ENCODE data around the gene FOXP2.
A peak's percentile ranks its signal among the peaks of the same experiment; 100 is the strongest.
"Not testable (repeated sequence)": the region's sequence is repeated elsewhere in the genome, so short reads cannot be mapped to it uniquely, and the experiment has no call there.

FOXP2 gene

DNA sequence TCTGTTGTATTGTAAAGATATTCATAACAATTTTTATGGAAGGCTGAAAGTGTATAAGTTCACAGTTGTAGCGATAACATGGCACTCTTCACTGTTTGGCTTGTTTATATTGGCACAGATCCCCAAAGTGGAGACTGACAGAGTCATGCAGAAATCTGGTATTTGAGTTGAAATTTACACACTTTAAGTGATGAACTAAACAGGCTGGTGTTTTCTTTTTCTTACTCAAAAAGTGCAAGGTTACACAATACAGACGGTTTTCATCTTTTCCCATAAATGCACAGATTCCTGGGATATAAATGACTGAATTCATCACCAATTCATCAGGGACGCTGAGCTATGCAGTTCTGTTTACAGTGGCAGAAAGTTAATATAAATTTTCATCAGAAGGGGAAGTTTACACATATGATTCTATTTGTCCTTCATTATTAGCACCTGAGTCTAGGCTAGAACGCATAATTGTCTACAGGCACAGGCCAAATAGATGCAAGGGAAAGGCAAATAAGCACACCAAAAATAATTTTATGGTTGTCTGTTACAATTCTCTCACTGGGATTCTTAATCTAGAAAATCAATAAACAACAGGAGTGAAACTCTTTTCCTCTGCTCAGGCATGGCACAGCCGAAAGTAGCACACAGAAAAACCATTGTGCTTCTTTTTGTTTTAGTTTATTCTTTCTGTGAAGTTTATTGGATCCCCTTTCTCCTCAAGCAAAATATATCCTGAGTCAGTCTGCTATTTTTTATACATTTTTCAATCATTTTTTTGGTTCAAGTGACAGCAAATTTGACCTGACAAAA, 88.0 kb downstream of the FOXP2 start:
- DNase-seq (ENCODE audit: low read depth, low spot score), result peak; percentile 49

DNA sequence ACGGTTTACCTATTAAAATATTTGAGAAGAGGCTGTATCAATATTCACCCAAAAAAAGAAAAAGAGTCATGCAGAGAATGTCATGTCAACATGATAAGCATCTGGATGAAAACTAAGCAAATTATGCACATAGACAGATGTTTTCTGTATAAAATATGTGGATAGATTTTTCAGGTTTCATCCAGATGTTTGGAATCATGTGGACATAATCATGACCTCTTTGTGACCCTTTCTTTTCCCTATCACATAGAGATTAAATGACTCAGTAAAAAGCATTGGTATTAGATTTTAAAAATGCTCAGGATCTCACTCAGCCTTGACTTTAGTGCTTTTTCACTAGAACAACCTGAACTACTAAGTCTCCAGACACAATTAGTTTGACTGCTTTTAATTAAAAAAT, 90.0 kb downstream of the FOXP2 start:
- no peak for DNase-seq (ENCODE audit: low read depth, low spot score)

DNA sequence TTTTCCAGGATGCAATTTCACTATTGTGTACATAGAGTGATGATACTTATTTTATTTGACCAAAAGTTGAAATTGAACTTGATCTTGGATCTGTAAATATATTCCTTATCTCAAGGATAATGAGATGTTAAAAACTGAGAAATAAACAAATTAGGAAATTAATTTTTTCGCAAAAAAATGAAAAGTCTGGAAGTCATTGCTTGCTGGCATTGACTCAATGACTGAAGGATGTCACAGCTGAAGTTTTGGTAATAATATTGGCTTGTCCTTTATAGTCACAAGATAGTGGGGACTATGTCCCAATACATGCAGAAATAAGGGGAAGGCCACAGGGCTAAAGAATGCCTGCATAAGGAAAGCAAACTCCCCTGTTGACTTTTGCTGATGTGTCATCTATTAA, 92.8 kb downstream of the FOXP2 start:
- DNase-seq (ENCODE audit: low read depth, low spot score), result no peak

DNA sequence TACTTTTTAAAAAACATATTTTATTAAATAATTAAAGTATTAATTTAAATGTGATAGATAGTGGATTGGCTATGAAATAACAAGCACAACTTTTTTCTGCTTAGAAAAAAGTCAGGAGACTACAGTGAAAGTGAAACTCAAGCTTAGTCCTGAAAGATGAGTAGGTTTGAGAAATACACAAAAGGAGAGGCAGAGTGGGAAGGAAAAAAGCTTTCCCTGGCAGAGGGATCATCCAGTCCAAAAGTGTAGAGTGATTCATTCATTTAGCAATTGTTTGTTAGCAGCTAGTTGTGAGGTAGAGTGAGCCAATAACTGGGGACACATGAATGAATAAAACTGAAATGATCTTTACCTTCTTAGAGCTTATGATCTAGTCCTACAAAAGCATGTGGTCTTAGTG, 93.5 kb downstream of the FOXP2 start:
- peak; percentile 15 for DNase-seq (ENCODE audit: low read depth, low spot score)

DNA sequence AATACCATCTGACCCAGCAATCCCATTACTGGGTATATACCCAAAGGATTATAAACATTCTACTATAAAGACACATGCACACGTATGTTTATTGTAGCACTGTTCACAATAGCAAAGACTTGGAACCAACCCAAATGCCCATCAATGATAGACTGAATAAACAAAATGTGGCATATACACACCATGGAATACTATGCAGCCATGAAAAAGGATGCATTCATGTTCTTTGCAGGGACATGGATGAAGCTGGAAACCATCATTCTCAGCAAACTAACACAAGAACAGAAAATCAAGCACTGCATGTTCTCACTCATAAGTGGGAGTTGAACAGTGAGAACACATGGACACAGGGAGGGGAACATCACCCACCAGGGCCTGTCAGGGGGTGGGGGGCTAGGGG, 96.2 kb downstream of the FOXP2 start:
- DNase-seq (ENCODE audit: low read depth, low spot score), result not testable (repeated sequence)

DNA sequence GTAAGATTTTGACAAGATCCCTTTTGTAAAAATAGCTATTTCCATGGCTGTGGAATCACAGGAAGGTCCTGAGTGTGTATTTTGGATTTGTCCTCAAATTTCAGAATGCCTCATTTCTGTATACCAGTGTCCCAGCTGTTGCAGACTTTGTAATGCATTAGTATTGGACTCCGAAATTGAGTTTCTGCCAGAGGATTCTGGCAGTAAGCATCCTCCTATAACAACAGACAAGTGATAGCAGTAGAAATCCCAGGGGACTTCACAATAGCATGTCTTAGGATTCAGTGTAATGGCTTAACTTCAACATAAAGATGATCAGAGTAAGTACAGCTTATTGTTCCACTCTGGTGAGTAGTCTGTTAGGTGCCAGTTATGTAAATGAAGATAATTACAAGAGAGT, 104.6 kb downstream of the FOXP2 start:
- DNase-seq (ENCODE audit: low read depth, low spot score), result peak; percentile 2

DNA sequence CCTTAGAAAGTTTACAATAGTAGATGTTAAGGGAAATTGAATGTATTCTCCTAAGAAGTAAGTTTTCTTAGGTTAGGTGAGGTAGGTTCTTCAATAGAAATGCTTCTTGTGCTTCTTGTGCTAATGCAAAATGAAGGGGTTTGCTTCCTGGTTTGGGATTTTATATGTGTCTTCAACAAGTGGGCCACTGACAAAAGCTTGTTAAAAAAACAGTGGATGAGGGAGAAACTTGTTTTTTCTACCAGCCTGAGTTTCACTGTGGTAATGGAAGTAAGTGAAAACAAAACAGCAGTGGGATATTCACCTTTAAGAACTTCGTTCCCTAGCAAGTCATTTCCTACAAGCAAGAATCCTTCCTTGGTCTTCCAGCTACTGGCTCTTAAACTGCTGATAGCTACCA, 107.5 kb downstream of the FOXP2 start:
- no peak for DNase-seq (ENCODE audit: low read depth, low spot score)

DNA sequence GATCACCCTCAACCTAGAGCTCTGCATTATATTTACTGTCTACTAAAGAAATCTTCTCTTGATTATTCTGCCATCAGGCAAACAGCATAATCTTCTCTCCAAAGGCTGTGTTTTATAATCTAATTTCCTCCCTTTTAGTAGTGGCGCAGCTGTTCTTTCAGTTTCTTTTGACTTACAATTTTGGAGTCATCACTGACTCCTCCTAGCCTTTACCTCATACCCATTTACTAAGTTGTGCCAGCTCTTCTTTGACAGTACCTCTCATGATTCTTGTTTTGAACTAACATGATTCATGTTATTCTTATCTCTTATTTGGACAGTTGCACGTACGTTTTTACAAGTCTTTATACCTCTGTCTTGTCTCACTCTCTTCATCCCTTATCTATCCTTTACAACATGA, 113.0 kb downstream of the FOXP2 start:
- DNase-seq (ENCODE audit: low read depth, low spot score), result no peak

DNA sequence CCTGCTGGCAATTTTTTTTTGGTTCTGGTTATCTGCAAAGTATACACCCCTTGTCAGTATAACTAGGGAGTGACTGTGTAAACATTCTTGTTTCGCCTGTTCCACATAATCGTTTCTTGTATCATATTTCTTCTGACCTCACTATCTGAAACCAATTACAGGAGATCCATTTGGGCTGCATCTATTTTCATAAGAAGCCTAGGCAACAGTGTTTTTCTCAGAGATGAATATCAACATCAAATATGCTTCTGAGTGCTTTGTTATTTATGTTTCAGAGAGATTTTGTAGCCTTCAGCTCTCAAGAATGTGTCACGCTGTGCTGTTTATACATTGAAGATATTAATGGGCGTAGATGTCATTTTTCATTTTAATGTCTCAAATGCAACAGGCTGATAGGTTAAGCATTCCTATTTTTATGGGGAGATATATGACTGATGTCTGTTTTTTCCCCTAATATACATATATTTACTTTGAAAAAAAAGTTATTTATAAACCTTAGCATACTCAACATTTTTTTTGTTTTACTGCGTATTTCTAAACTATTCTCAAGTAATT, 115.5 kb downstream of the FOXP2 start:
- DNase-seq (ENCODE audit: low read depth, low spot score), result no peak

DNA sequence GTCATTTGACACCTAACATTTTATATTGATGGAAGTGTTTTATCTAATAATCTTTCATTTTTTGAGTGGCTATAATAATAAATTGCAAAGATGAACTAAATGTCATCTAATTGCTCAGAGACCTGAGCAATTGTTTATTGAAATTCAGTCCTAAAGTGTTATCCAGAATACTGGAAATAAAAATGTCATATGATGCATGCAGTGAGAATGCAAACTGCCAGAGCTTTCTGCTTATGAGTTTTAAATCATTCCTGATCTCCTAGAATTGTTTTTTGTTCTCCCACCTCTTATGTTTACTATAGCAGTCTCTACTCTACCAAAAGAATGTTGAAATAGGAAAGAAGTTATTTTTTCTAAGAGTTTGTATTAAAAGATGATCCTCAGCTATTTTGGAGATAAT, 116.7 kb downstream of the FOXP2 start:
- no peak for DNase-seq (ENCODE audit: low read depth, low spot score)

DNA sequence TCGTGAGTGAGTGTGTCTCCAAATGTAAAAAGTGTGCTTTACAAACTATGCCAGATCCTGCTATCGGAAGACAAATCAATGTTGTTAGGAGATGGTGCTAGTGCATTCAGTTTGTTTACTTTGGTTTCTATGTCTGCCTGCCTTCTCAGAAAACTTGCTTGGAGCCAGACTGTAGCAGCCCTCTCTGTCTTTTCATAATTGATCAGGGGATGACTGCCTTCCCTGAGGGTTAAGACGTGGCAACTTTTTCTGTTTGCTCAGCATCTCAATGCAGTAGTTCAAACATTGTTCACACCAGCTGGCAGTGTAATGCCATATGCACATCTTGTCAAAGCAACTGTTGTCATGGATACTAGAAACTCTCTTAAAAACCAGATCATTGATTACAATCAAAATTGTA, 118.5 kb downstream of the FOXP2 start:
- DNase-seq (ENCODE audit: low read depth, low spot score), result no peak

DNA sequence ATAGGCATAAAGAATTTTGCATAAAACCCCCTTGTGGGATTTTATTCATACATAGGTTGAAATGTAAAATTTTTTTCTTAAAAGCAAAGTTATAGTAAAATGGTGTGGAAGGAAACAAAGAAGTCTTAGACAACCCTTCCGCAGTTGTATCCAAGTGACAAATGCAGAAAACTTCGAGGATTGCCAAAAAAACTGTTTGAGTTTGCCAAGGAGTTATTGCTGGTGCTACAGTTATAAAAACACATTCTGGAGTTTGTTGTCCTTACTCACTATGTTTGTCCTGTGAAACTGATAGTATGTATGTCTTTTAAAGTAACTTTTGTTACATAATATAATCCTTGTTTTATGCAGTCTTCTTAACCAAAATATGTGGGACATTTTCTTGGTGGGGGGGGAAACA, 120.3 kb downstream of the FOXP2 start:
- peak; percentile 7 for DNase-seq (ENCODE audit: low read depth, low spot score)

DNA sequence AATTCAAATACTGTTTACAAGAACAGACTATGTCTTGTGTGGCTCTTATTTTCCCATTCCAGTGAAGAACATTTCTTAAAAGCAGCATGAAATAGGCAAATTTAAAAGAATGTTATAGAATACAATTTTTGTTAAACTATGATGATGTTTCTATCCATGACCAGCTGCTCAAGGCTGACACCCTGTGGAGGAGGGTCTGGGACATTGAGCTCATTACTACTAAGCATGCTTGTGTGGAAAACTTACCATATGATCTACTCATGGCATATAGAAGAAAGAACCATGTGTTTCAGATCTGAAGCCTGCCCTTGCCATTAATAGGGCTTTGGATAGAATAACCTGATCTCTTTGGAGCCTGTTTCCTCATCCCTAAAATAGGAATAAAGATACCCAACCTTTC, 125.0 kb downstream of the FOXP2 start:
- peak; percentile 28 for DNase-seq (ENCODE audit: low read depth, low spot score)

DNA sequence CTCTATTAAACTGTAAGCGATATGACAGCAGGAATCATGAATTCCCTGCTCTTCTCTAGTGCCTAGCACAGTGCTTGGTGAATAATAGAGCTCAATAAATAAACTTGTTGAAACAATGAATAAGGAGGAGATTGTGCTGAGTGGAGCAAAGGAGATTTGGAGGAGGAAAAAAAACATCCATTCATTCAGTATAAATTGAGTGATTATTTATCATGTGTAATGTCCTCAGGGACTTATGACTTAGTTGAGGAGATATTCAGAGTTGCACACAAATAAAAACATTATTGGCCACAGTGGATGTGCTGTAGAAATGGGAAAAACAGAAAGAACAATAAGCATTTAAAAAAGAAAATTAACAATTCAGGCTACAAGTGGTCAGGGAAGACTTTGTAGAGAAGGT, 125.7 kb downstream of the FOXP2 start:
- DNase-seq (ENCODE audit: low read depth, low spot score), result no peak

DNA sequence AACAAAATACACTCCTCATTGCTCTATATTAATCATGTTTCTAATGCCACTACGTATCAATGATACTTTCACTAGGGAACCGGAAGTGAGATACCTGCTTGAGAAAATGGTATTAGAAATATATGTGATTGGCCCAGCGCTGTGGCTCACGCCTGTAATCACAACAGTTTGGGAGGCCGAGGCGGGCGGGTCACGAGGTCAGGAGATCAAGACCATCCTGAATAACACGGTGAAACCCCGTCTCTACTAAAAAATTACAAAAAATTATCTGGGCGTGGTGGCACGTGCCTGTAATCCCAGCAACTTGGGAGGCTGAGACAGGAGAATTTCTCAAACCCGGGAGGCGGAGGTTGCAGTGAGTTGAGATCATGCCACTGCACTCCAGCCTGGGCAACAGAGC, 132.7 kb downstream of the FOXP2 start:
- DNase-seq (ENCODE audit: low read depth, low spot score), result not testable (repeated sequence)

DNA sequence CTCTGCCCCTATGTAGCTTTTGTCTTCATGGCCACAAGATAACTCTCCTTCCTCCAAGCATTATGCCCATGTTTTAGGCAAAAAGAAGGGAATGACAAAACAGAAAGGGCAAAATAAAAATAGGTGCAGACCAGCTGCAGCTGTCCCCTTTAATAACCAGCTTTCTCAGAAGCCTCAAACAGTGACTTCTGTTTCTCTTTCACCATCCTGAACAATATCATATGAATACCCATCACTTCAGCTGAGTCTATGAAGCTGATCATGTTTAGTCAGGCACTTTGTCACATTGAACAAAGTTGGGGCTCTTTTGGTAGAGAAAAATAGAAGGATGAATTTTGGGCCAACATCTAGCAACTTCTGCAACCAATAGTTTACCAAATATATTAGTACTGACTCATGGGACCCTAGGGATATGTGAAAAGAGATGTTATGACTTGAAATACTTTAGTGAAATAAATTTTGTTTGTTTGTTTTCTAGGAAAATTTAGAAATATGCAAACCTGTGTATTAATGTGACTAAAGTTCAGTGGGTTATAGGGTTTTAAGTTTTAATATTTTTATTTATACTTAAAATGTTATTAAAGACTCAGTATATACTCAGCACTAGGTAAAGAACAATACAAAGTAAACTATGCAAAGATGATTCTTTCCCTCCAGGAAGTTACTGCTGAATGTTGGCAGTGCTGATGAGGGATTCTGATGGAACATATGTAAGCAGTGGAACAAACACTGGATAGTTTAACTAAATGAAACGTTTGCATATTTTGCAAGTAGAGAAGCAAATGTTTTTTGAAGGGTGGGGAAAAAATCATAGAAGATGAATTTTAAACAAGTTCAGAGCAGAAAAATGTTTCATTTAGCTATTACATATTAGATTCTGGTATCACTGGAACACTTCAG, 133.7 kb downstream of the FOXP2 start:
- no peak for DNase-seq (ENCODE audit: low read depth, low spot score)

DNA sequence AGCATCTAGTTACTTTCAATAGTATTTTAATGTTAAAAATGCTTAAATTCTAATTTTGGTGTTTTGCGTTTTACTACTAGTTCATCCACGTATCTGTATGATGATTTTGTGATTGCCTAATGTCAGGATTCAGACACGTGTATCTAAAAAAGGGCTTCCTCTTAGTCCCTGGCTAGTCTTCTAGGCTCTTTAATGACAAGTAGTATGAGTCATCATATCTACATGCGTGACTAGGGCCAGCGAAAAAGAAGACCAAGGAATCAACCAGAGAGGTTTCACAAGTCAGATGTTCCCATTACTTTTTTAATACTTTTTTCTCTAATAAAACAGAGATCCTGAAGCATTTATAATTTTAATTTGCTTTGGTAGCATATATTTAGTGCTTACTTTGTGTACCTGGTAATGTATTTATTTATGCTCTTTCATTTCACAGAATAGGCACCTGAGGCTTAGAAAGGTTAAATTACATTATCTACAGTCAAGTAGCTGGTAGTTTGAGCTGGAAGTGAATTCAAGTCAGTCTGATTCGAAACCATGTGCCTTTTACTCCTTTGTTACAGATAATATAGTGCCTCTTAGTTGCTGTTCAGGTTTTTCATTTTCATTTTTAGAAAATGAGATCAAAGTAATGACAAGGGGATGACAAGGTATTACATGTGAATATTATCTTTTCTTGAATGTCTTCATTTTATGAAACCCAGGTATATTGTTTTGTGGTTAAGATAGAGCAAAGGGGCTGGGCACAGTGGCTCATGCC, 140.3 kb downstream of the FOXP2 start:
- DNase-seq (ENCODE audit: low read depth, low spot score), result peak; percentile 8

DNA sequence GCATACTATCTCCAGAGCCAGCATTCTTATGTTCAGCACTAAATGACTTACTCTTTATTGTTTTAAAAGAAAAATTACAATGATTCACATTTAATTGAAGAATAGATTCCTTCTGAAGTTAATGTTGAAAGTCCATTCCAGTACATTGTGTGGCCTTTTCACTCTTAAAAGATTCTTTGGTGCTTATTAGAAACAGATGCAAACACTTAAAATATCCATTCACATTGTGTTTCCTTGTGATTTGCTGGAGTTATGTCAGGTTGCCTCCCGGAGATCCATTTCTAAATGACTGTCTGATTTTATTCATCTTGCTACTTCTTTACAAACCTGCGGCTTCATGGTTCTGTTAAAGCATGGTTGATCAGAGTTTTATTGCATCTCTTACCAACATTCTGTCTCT, 152.8 kb downstream of the FOXP2 start:
- DNase-seq (ENCODE audit: low read depth, low spot score), result no peak

DNA sequence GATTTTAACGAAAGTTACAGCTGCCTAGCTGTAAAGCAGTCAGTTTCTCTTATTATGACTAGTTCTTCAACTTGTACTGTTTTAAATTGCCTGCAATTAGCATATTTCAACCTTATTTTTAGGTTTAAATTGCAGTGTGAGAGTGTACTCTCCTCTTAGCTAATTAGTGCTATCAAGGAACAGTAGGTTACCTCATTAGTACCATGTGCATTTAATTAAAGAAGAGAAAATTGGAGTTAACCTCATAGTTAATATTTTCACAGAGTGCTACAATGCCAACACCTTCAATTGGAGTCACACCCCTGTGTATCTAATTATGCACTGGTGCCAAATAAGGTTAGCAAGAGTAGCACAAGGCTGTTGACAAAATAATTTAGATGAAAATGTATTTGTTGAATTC, 154.6 kb downstream of the FOXP2 start:
- DNase-seq (ENCODE audit: low read depth, low spot score), result no peak

DNA sequence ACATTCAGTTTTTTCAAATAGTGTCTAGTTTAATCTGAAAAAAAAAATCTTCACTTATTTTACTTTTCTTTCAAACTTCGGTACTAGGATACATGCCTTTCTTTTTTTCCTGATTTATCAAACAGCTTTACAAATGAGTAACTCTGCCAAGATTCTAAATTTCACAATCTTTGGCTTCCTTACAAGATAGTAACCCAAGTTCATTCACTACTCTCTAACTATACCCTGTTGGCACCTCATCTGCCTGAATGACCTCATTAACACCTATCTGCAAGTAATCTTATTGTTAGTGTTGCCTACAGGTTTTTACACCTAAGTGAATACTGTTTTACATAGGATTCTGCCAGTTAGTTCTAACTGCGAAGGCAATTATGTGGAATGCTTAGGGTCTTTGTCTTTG, 159.8 kb downstream of the FOXP2 start:
- peak; percentile 33 for DNase-seq (ENCODE audit: low read depth, low spot score)

DNA sequence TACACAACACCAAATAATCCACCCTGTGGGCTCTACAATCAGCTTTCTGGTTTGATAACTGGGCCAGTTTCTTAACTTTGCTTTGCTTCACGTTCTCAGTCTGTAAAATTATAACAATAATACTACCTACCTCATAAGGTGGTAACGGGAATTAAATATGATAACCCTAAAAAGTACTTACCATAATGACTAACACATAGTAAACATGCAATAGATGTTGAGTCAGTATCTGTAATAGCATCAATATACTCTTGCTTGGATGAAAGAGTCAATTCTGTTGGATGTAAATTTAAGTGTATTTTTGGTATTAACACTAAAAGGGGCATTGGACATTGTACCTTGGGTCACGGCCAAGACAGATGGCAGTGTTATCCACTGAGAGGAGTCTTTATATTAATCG, 160.5 kb downstream of the FOXP2 start:
- no peak for DNase-seq (ENCODE audit: low read depth, low spot score)

DNA sequence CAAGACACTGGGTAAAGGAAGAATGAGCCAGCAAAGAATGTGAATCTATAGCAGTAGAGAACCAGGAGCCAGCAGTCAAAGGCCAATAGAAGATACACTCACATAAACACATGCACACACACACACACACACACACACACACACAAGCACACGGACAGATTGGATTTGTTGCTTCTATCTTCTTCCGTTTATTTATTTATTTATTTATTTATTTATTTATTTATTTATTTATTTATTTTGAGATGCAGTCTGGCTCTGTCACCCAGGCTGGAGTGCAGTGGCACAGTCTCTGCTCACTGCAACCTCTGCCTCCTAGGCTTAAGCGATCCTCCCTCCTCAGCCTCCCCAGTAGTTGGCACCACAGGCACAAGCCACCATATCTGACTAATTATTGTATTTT, 166.3 kb downstream of the FOXP2 start:
- DNase-seq (ENCODE audit: low read depth, low spot score), result not testable (repeated sequence)

Data from astrocyte of the hippocampus (primary cell).